Epithelial cell of alveolus of lung (primary cell): ENCODE measurements around the gene VPS35. TPM values are rescaled to one million over a fixed set of nuclear protein-coding genes. Genes with fewer than 3 reads are reported as not detected.

Experiments
- total RNA-seq: library from RNA; depleted of rRNA; stranded (reverse); fragments of >200 nt; gene quantifications from 2 replicates; pipeline ENCODE4 v1.2.1, GENCODE V29; 2015

Gene VPS35
- 33.0 and 74.9 TPM in 2 replicates for total RNA-seq

GRCh38 chr16:46688654-46689364 lies at the start of gene VPS35:
VPS35 (minus strand) TSS chr16:46689178; CDS start chr16:46689133, 45 bp downstream.

GRCh38 chr16:46689365-46690280 lies 645 bp upstream of the VPS35 start, which contains the start of gene ORC6:
ORC6 (plus strand) TSS chr16:46689659; CDS start chr16:46689706, 47 bp downstream.

GRCh38 chr16:46621006-46621933 lies 67.7 kb downstream of the VPS35 start, which contains the start of gene SHCBP1:
SHCBP1 (minus strand) TSS chr16:46621379; CDS start chr16:46621359, 20 bp downstream.

Other genes with a start within 250 kb of the VPS35 start
- 4.3 and 22.5 TPM in 2 replicates for gene SHCBP1, start 67.8 kb downstream of the VPS35 start, total RNA-seq
- gene ORC6, start 481 bp upstream of the VPS35 start, total RNA-seq, result 4.9 and 15.1 TPM in 2 replicates
- 0.13 and 2.6 TPM in 2 replicates for gene MYLK3, start 59.2 kb upstream of the VPS35 start, total RNA-seq
- 11.8 and 13.5 TPM in 2 replicates for gene C16orf87, start 142.0 kb upstream of the VPS35 start, total RNA-seq
- 8.9 and 21.7 TPM in 2 replicates for gene GPT2, start 195.2 kb upstream of the VPS35 start, total RNA-seq